GM23338 (cell line): ENCODE results near the gene SLC37A1. TPM values are rescaled to one million over a fixed set of nuclear protein-coding genes. Genes with fewer than 3 reads are reported as not detected.
A peak's percentile ranks its signal among the peaks of the same experiment; 100 is the strongest.

ENCODE experiments used
- ATAC-seq: fragments of 200-7000 bp; cut with Tn5 transposase; 3 replicates; pipeline ENCODE4 v1.9.1; 2020
- DNase-seq: peaks from one replicate; pipeline ENCODE4 v3.0.0-alpha.2; 2015; ENCODE audit warnings: low spot score
- H2AFZ ChIP-seq: fragments of 200-600 bp; sonication (generic); 2 replicates; pipeline ENCODE4 v1.8.0; 2016; ENCODE audit warnings: antibody characterized with exemption, mild to moderate bottlenecking, moderate library complexity
- H3F3A ChIP-seq: fragments of 200-600 bp; sonication (generic); replicated peaks from 2 replicates; pipeline ENCODE4 v1.8.0; 2017; ENCODE audit warnings: antibody characterized with exemption, mixed run types, low read depth
- H3K27ac ChIP-seq: fragments of 200-600 bp; sonication (generic); 2 replicates; pipeline ENCODE4 v1.6.1; 2016; ENCODE audit warnings: low read depth
- H3K27me3 ChIP-seq: fragments of 200-600 bp; sonication (generic); 2 replicates; pipeline ENCODE4 v1.8.0; 2016; ENCODE audit warnings: mild to moderate bottlenecking, mixed run types, moderate library complexity; ENCODE audit not compliant: insufficient read depth
- H3K36me3 ChIP-seq: fragments of 200-600 bp; sonication (generic); 2 replicates; pipeline ENCODE4 v1.8.0; 2016; ENCODE audit warnings: mild to moderate bottlenecking; ENCODE audit not compliant: insufficient read depth
- H3K4me1 ChIP-seq: fragments of 200-600 bp; sonication (generic); 2 replicates; pipeline ENCODE4 v1.8.0; 2016; ENCODE audit warnings: mild to moderate bottlenecking, moderate library complexity; ENCODE audit not compliant: insufficient read depth
- H3K4me2 ChIP-seq: fragments of 200-600 bp; sonication (generic); 2 replicates; pipeline ENCODE4 v1.7.1; 2017; ENCODE audit warnings: mixed run types
- H3K4me3 ChIP-seq: fragments of 200-600 bp; sonication (generic); 2 replicates; pipeline ENCODE4 v1.6.1; 2016; ENCODE audit warnings: mixed run types
- H3K79me2 ChIP-seq: fragments of 200-600 bp; sonication (generic); replicated peaks from 2 replicates; pipeline ENCODE4 v1.8.0; 2017; ENCODE audit warnings: mild to moderate bottlenecking; ENCODE audit not compliant: insufficient read depth
- H3K9me2 ChIP-seq: fragments of 200-600 bp; sonication (generic); 2 replicates; pipeline ENCODE4 v1.8.0; 2017; ENCODE audit not compliant: insufficient read depth
- H4K20me1 ChIP-seq: fragments of 200-600 bp; sonication (generic); replicated peaks from 2 replicates; pipeline ENCODE4 v1.8.0; 2017; ENCODE audit warnings: mild to moderate bottlenecking; ENCODE audit not compliant: insufficient read depth
- H3K27ac Mint-ChIP-seq: 2 replicates; pipeline ENCODE4 v1.8.0; 2020; ENCODE audit warnings: inconsistent platforms, mild to moderate bottlenecking, moderate library complexity, mixed read lengths
- H3K27me3 Mint-ChIP-seq: 3 replicates; pipeline ENCODE4 v1.8.0; 2022; ENCODE audit warnings: low read depth, mild to moderate bottlenecking, moderate library complexity, mixed read lengths, inconsistent platforms; ENCODE audit not compliant: insufficient read depth, poor library complexity
- H3K36me3 Mint-ChIP-seq: 3 replicates; pipeline ENCODE4 v1.8.0; 2021; ENCODE audit warnings: low read depth, mild to moderate bottlenecking, inconsistent platforms, moderate library complexity, mixed read lengths
- H3K4me1 Mint-ChIP-seq: 3 replicates; pipeline ENCODE4 v1.8.0; 2020; ENCODE audit warnings: mild to moderate bottlenecking, inconsistent platforms, mixed read lengths
- H3K4me3 Mint-ChIP-seq: 3 replicates; pipeline ENCODE4 v1.8.0; 2021; ENCODE audit warnings: moderate library complexity, mild to moderate bottlenecking, inconsistent platforms, mixed read lengths
- H3K9me3 Mint-ChIP-seq: 3 replicates; pipeline ENCODE4 v1.8.0; 2020; ENCODE audit warnings: moderate library complexity, mild to moderate bottlenecking, inconsistent platforms, mixed read lengths
- CTCF ChIP-seq, 2 experiments: fragments of 200-600 bp in 1 of 2; sonication (generic) in 1 of 2; conservative IDR thresholded peaks; 2 replicates each; pipeline versions ENCODE4 v1.5.1 to v1.6.1; 2016 to 2017; ENCODE audit warnings: antibody characterized with exemption in 2 of 2, low read depth in 2 of 2, mild to moderate bottlenecking in 2 of 2, moderate library complexity in 1 of 2
- ETS1 ChIP-seq: IDR thresholded peaks from 2 replicates; pipeline ENCODE4 v1.6.1; 2016; ENCODE audit warnings: antibody characterized with exemption
- EZH2 ChIP-seq: fragments of 200-600 bp; sonication (generic); IDR thresholded peaks from one replicate; pipeline ENCODE4 v1.8.0; 2017; ENCODE audit warnings: antibody characterized with exemption, mild to moderate bottlenecking, low read depth; ENCODE audit not compliant: unreplicated experiment
- EZH2phosphoT487 ChIP-seq: fragments of 200-600 bp; sonication (generic); IDR thresholded peaks from one replicate; pipeline ENCODE4 v1.8.1; 2018; ENCODE audit warnings: antibody characterized with exemption; ENCODE audit not compliant: unreplicated experiment
- JUNB ChIP-seq: IDR thresholded peaks from one replicate; pipeline ENCODE4 v1.6.1; 2016; ENCODE audit warnings: antibody characterized with exemption; ENCODE audit not compliant: unreplicated experiment
- NANOG ChIP-seq: IDR thresholded peaks from 2 replicates; pipeline ENCODE4 v1.6.1; 2016; ENCODE audit warnings: antibody characterized with exemption, borderline replicate concordance
- STAT1 ChIP-seq: IDR thresholded peaks from one replicate; pipeline ENCODE4 v1.6.1; 2016; ENCODE audit warnings: antibody characterized with exemption; ENCODE audit not compliant: unreplicated experiment
- ZNF114 ChIP-seq: fragments of 250-450 bp; sonication (Bioruptor Pico); IDR thresholded peaks from 2 replicates; pipeline ENCODE4 v1.5.0; 2020; ENCODE audit warnings: mild to moderate bottlenecking, moderate library complexity
- ZNF331 ChIP-seq: fragments of 250-450 bp; sonication (Bioruptor Pico); IDR thresholded peaks from 2 replicates; pipeline ENCODE4 v1.5.0; 2020; ENCODE audit warnings: low read depth, mild to moderate bottlenecking, moderate library complexity
- polyA plus RNA-seq: library from polyadenylated mRNA; unstranded; fragments of >200 nt; fragmentation: Nextera tagmentation; extraction: Ambion mirVana; gene quantifications from 2 replicates; pipeline ENCODE4 v1.2.1, GENCODE V29; 2016
- total RNA-seq: library from RNA; depleted of rRNA; stranded (reverse); fragments of >200 nt; shearing (Covaris generic); gene quantifications from 2 replicates; pipeline ENCODE4 v1.2.3, GENCODE V29; 2014

The SLC37A1 gene
- total and polyA plus RNA-seq, 2 experiments from 2014 or later = 14.0 to 30.3 TPM

GRCh38 chr21:42592156-42592820 lies 78.6 kb downstream of the SLC37A1 start:
- Histone ChIP-seq H2AFZ (peak overlapping the region; percentile 98; the same call in 1 of the 2 replicates), H3K36me3 (no peaks in the 10 kb centered on the region), H3K4me1 (peaks cover 5% of the 10 kb centered on the region; the same call in 1 of the 2 replicates), H3K4me3 (no peak overlapping the region), H4K20me1 (no peaks in the 10 kb centered on the region), H3K79me2 (no peaks in the 10 kb centered on the region), H3F3A (peaks cover 10% of the 10 kb centered on the region; the same call in 1 of the 2 replicates), H3K27ac (no peak overlapping the region), H3K9me2 (no peaks in the 10 kb centered on the region), H3K4me2 (no peak overlapping the region), H3K27me3 (no peaks in the 10 kb centered on the region)
- no peaks in the 10 kb centered on the region; the same call in 2 of the 3 replicates for H3K9me3 Mint-ChIP-seq
- H3K36me3 Mint-ChIP-seq = no peaks in the 10 kb centered on the region
- no peak for ATAC-seq
- peaks cover 16% of the 10 kb centered on the region for H3K27me3 Mint-ChIP-seq
- no peak for DNase-seq
- TF ChIP-seq CTCF (conservative IDR thresholded peaks at IDR 0.05; ENCODE audit: low read depth in 2 of 2) (no peak), EZH2phosphoT487 (no peak), EZH2 (no peak), ZNF331 (no peak), JUNB (no peak), ZNF114 (CRISPR knock-in tag) (no peak), NANOG (no peak), ETS1 (no peak), STAT1 (no peak)
- no peak overlapping the region; the same call in 1 of the 2 replicates for H3K27ac Mint-ChIP-seq
- H3K4me3 Mint-ChIP-seq = no peak overlapping the region; the same call in 2 of the 3 replicates
- H3K4me1 Mint-ChIP-seq = peaks cover 9% of the 10 kb centered on the region

GRCh38 chr21:42593007-42593814 lies 79.6 kb downstream of the SLC37A1 start:
- Histone ChIP-seq H3K9me2 (no peaks in the 10 kb centered on the region), H4K20me1 (no peaks in the 10 kb centered on the region), H3F3A (peaks cover 10% of the 10 kb centered on the region; the same call in 1 of the 2 replicates), H3K4me1 (peaks cover 5% of the 10 kb centered on the region; the same call in 1 of the 2 replicates), H3K36me3 (no peaks in the 10 kb centered on the region), H3K27me3 (no peaks in the 10 kb centered on the region), H2AFZ (peak overlapping the region; percentile 98), H3K27ac (no peak overlapping the region), H3K79me2 (no peaks in the 10 kb centered on the region), H3K4me3 (peak overlapping the region; percentile 41; the same call in 1 of the 2 replicates), H3K4me2 (peak overlapping the region; percentile 69; the same call in 1 of the 2 replicates)
- Mint-ChIP-seq H3K4me3 (no peak overlapping the region; the same call in 2 of the 3 replicates), H3K27ac (no peak overlapping the region), H3K9me3 (peaks cover 1% of the 10 kb centered on the region; the same call in 1 of the 3 replicates), H3K4me1 (peaks cover 9% of the 10 kb centered on the region), H3K36me3 (no peaks in the 10 kb centered on the region), H3K27me3 (peaks cover 16% of the 10 kb centered on the region)
- TF ChIP-seq EZH2phosphoT487 (no peak), ZNF114 (CRISPR knock-in tag) (no peak), CTCF (conservative IDR thresholded peaks at IDR 0.05; ENCODE audit: low read depth in 2 of 2) (peak; percentile 69 to 84)
- peak; percentile 97 for ATAC-seq
- peak; percentile 94 for DNase-seq
